ENCODE measurements around the gene PACSIN1.

Gene PACSIN1

GRCh38 chr6:34547701-34548644, 82.1 kb downstream of the PACSIN1 start:
- DNase-seq = no peak

DNA sequence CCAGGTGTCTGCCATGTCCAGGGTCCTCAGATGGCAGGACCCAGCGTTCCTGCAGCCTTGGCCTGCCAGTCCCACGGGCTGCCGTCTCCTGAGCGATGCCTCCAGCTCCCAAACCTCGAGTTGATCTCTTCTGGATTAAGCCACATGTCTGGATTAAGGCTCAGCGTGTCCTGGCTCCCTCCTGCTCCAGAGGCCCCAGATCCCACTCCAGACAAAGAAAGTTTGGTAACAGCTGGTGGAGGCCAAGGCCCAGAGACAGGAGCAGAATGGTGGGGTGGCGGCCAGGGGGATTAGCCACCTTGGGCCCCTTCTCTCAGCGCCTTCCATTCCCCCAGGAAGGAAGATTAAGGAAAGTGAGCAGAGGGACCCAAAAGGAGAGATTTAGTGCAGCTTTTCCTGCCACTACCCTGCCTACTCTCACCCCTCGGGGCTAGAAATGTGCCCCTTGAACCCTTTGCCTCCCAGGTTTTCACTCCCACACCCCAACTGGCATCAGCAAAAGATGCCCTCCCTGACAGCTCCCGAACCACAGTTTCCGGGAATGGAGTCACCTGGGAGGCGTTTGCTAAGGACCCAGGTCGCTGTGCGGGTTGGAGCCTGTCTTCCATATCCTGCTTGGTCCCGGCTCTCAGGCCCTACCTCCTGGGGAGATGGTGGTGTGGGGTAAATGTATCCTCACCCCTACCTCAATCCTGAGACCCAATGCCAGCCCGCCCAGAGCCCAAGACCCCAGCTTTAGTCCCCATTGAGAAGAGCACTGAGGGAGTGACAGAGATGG, 83.3 kb downstream of the PACSIN1 start:
- DNase-seq = no peak

DNA sequence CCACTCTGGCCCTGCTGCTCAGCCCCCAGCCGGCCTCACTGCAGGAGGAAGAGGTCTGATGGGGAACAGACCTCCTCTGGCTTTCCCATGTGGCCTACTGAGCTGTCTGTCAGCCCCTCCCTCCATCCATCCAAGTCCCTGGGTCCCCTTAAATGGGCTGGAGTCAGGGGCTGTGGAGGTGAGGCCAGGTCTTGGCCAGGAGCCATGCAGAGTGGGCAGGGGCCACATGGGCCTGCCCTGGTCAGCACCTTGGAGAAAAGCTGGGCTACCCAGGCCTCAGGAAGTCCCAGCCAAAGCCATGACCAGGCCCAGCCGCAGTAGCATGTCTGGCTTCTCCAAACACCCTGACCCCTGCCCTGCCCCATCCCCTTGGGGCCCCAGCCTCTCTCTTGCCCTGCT, 83.9 kb downstream of the PACSIN1 start:
- DNase-seq = no peak

GRCh38 chr6:34551720-34552119, 85.8 kb downstream of the PACSIN1 start:
- DNase-seq = no peak

DNA sequence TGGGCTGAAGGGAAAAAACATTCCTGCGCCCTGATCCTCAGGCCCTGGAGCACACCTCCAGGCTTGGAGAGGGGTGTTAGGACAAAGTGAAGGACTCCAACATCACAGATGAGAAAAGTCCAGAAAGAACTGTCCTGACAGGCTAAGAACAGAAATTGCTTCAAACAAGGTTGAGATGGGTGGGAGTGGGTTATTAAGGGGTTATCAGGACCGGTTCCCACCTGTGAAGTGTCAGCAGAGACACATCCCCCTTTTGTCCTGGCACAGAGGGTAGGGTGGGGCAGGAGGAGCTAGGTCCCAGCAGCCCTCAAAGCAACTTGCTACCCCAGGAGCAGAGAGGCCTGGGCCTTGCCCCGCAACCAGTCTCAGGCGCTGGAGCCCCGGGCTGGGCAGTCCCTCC, 86.7 kb downstream of the PACSIN1 start:
- no peak for DNase-seq

DNA sequence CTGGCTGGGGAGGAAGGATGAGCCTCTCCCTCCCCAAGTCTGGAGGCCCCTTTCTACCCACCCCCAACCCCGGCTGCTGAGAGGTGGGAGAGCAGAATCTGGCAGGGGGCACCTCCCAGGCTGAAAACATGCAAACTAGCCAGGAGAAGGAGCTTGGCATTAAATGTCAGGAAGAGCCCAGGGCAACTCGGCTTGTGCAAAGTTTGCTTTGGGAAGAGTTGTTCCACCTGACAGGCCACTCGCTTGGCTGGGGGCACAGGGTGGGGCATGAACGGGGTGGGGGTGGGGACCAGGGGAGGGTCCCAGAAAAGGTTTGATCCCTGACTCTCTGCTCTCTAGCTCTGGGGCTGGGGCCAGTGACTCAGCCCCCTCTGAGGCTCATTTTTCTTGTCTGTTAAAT, 87.3 kb downstream of the PACSIN1 start:
- DNase-seq = no peak

DNA sequence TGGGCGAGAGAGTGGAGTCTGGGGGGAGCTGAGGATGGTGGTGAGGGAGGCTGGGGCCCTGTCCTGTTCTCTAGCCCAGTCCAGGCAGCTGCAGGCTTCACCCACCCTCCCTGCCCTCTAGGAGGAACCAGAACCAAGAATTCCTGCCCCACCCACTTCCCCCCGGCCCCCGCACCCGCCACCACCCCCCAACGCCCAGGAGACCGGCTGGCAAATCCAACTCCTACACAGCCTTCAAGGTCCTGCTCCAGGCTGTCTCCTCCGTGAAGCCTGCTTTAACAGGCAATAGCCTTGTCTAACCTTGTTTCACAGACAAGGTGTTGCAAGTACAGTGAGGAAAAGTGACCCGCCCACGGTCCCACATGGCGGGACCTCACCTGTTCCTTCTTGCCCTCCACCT, 87.9 kb downstream of the PACSIN1 start:
- no peak for DNase-seq

DNA sequence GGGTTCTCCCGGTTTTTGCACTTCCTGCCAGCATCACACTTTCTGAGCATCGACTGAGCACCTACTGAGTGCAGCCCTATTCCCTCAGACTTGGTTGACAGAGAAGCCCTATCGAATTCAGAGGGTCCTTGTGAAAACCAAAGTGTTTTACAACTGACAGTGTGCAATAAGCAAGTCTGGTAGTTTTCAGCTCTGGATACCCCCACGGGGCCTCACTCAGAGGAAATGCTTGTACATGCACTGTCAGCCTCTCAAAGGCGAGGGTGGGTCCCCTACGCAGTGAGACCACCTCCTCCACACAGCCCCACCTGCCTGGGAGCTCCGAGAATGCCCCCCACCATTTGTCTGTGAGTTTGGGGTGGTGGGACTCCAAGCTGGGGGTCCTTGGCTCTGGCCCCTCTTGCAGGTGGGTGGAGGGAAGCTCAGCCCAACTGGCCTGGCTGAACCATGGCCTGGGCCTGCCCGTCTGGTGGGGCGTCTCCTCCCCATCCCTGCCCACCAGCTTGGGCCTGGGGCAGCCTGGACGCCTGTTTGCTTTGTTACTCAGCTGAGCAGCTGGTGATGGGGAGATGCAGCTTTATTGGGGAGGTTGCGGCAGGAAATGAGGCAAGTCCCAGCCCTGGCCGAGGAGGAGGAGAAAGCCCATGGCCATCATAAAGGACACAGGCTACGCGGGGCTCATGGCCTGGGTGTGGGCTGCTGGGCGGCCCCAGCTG, 88.6 kb downstream of the PACSIN1 start:
- no peak for DNase-seq

DNA sequence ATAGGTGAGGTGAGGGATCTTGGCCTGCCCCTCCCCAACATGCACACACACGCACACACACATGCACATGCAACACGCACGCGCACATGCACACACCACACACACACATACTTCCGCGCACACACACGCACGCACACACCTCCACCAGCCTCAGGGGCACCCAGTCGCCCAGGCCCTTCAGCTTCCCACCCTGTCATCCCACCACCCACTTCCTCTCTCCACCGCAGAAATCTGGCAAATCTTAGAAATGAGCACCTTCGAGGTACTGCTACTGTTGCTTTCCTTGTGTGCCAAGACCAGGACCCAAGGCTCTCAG, 89.1 kb downstream of the PACSIN1 start:
- DNase-seq = no peak

GRCh38 chr6:34555328-34555727, 89.5 kb downstream of the PACSIN1 start:
- DNase-seq = no peak

DNA sequence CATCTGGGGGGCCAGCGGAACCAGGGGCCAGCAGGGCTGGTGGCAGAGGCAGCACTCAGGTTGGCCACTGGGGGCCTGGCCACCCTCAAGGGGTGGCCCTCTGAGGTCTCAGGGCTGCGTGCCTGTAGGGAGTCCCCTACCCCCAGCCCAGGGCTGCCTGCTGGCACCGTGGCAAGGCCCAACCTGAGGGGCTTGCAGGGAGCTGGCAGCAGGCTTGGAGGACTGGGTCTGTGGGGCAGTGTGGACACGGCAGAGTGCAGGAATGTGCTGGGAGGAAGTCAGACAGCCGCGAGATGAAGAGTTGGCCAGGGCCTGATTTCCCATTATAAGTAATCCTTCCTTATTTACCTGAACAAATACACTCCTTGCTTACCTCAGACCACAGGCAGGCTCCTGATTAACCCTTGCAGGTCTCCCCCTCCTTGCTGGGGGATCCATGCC, 90.2 kb downstream of the PACSIN1 start, which contains the start of gene SPDEF:
Gene SPDEF, minus strand, starts transcription at position 299 of the 441 bp plus-strand sequence. CDS start 11,874 bp downstream, outside the sequence.
- DNase-seq = no peak

DNA sequence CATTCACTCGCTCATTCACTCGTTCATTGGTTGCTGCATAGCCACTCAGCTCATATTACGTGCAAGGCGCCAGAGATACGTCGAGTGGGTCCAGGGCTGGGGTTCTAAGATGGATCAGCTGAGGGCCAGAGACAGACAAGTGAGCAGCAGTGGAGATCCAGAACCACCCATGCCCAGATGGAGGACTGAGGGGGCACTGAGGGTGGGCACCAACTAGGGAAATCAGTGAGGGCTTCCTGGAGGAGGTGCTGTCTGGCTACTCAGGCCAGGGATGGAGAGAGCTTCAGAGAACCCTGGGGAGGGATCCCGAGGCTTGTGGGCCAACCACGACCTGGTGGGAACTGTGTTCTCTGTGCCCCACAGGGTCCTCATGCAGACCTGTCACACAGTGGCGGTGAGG, 90.6 kb downstream of the PACSIN1 start:
- no peak for DNase-seq

GRCh38 chr6:34557228-34557627, 91.4 kb downstream of the PACSIN1 start:
- no peak for DNase-seq

DNA sequence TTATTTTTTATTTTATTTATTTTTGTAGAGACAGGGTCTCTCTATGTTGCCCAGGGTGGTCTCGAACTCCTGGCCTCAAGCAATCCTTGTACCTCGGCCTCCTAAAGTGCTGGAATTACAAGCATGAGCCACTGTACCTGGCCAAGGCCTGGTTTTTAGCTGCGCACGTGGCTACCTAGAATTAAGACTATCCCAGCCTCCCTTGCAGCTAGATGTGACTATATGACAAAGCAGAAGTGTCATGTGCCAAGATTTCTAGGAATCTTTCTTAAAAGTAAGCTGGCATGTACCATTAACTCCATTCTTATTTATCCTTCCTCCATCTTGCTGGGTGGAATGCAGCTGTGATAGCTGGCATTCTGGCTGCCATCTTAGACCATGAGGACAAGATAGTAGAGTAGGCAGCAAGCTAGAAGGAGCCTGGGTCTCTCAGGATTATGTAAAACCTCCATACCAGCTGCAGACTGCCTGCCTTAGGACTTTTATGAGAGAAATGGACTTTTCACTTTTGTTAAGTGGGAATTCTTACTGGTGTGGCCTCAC, 92.4 kb downstream of the PACSIN1 start:
- DNase-seq = no peak

DNA sequence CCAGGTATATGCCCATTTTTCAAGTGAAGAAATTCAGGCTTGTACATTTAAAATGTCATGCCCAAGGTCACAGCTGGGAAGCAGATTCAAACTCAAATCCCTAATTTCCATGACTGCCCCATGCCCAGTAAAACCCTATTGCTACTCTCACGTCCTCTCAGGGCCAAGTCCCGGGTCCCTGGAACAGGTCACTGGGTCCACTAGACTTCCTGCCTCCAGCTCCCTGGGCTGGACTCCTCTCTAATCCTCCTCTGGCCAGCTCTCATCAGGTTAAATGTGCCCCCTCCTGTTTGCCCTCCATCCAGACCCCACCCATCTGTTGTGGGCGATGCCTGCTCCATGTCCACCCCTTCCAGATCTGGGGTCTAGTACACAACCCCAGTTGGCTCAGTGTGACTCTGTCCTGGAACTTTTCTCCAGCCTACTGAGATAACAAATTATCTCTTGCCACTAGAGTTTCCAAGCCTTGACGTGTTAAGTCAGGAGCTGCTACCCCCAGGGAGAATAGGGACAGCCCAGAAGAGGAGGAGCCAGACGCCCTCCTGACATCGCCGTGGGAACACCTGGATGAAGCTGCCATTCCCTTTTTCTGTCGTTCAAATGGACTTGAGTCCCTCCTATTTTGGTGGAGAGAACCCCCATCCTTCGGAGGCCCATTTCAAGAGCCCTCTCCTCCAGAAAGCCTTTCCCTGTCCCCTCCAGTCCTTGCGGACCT, 93.9 kb downstream of the PACSIN1 start:
- no peak for DNase-seq

DNA sequence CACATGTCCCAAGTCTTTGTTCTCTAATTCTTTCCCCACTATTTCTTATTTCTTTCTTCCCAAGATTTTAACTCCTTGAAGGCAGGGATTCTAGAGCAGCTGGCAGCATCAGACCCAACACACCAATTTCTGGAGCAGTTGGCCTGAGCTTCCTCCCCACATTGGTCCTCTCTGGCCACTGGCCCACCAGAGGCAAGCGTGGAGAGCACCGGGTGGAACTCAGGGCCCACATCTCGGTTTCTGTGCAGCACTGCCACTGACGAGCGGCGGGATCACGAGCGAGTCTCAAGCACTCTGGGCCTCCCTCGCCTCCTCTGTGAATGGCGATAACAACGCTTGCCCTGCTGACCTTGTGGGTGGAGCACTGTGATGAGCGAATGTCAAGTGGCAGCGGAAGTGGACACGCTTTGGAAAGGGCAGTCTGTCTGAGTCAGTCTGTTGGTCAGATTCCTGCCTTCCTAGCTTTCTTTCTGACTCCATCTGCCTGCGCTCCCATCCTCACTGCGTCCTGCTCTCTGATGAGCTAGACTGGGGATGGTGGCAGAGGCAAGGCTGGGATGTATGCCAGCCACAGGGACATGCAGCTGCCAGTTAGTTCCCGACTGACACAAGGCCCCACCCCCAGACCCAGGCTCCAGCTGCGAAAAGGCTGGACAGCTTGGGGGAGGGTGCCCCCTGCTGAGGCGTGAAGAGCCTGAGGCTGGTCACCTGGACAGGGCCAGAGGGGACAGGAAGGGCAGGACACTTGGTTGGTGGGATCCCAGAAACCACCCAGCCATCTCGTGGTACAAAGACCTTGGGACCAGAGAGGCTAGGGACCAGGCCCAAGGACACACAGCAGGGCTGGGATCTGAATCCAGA, 94.7 kb downstream of the PACSIN1 start:
- DNase-seq = no peak

DNA sequence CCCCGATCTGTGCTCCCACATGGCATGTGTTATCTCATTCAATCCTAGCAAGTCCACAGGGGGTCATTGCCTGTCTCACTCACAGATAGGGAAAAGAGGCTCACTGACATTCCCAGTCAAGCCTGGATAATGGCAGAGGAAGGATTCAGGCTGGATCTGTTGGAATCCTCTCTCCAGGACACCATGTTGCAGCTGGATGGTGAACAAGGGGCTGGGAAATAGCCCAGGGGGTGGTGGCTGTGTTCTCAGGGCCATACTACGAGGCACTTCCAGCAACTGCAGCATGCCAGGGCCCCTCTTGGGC, 95.3 kb downstream of the PACSIN1 start:
- DNase-seq = no peak

- no peak for DNase-seq
Observed at GRCh38 chr6:34562350-34562749, 96.5 kb downstream of the PACSIN1 start.

GRCh38 chr6:34562861-34563512, 97.1 kb downstream of the PACSIN1 start:
- DNase-seq = no peak

DNA sequence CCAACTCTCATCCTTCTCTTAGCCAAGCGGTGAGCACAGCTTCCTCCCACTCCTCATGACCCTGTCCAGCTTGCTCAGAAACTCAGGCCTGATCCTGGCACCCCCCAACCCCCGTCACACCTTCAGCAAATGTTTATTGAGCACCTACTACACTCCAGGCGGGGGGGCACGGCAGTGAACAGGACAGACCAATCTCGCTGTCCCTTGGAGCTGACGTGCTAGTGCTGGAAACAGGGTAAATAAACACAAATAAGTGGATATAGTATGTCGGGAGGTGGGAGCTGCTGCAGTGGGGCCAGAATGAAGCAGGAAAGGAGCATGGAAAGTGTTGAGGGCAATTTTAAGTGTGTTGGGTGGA, 97.6 kb downstream of the PACSIN1 start:
- no peak for DNase-seq

GRCh38 chr6:34564181-34564580, 98.3 kb downstream of the PACSIN1 start:
- no peak for DNase-seq
